ENCODE data around the gene NDUFV3.
"Not testable (repeated sequence)": the region's sequence is repeated elsewhere in the genome, so short reads cannot be mapped to it uniquely, and the experiment has no call there.

The NDUFV3 gene

GRCh38 chr21:42875811-42876210 is 17.3 kb upstream of the NDUFV3 start:
- peaks cover 34% of the 10 kb centered on the region for H3K36me3 ChIP-seq (ENCODE audit: insufficient read depth, low read length)

GRCh38 chr21:42878678-42878992 is 14.5 kb upstream of the NDUFV3 start:
- Histone ChIP-seq H3K27me3 (ENCODE audit: control insufficient read depth, insufficient read depth, low read length) (no peaks in the 10 kb centered on the region), H3K4me1 (ENCODE audit: control insufficient read depth, insufficient read depth, low read length) (peaks cover 8% of the 10 kb centered on the region)

More at GRCh38 chr21:42875811-42876210, 17.3 kb upstream of the NDUFV3 start:
- not testable (repeated sequence) for H3K4me2 ChIP-seq (ENCODE audit: low read length); H3K27me3 ChIP-seq (ENCODE audit: control insufficient read depth, insufficient read depth, low read length); H3K4me3 ChIP-seq (ENCODE audit: low read length); H3K9me3 ChIP-seq (replicated peaks; ENCODE audit: low read length); H3K4me1 ChIP-seq (ENCODE audit: control insufficient read depth, insufficient read depth, low read length); H3K9ac ChIP-seq (ENCODE audit: low read depth, low read length)

GRCh38 chr21:42878993-42879787 is 13.9 kb upstream of the NDUFV3 start, which contains the start of gene WDR4:
Gene WDR4 (minus strand): TSS chr21:42879539. CDS start chr21:42879495, 44 bp downstream.
- Histone ChIP-seq H3K9ac (ENCODE audit: low read depth, low read length) (peak within 1 kb of the TSS; percentile 92), H3K4me1 (ENCODE audit: control insufficient read depth, insufficient read depth, low read length) (peaks cover 8% of the 10 kb centered on the region), H3K4me2 (ENCODE audit: low read length) (peak within 1 kb of the TSS; percentile 85), H3K4me3 (ENCODE audit: low read length) (peak within 1 kb of the TSS; percentile 91), H3K27me3 (ENCODE audit: control insufficient read depth, insufficient read depth, low read length) (no peaks in the 10 kb centered on the region), H3K9me3 (replicated peaks; ENCODE audit: low read length) (no peaks in the 10 kb centered on the region), H3K36me3 (ENCODE audit: insufficient read depth, low read length) (peaks cover 13% of the 10 kb centered on the region)

More at GRCh38 chr21:42878678-42878992, 14.5 kb upstream of the NDUFV3 start:
- Histone ChIP-seq H3K4me2 (ENCODE audit: low read length) (peak overlapping the region; percentile 85), H3K9me3 (replicated peaks; ENCODE audit: low read length) (no peaks in the 10 kb centered on the region), H3K4me3 (ENCODE audit: low read length) (peak overlapping the region; percentile 91), H3K36me3 (ENCODE audit: insufficient read depth, low read length) (peaks cover 15% of the 10 kb centered on the region), H3K9ac (ENCODE audit: low read depth, low read length) (peak overlapping the region; percentile 92)

GRCh38 chr21:42880352-42880751 is 12.8 kb upstream of the NDUFV3 start:
- H3K9me3 ChIP-seq (replicated peaks; ENCODE audit: low read length) = no peaks in the 10 kb centered on the region
- H3K9ac ChIP-seq (ENCODE audit: low read depth, low read length) = peak overlapping the region; percentile 92
- H3K4me1 ChIP-seq (ENCODE audit: control insufficient read depth, insufficient read depth, low read length) = peaks cover 8% of the 10 kb centered on the region
- H3K27me3 ChIP-seq (ENCODE audit: control insufficient read depth, insufficient read depth, low read length) = no peaks in the 10 kb centered on the region
- H3K4me2 ChIP-seq (ENCODE audit: low read length) = peak overlapping the region; percentile 85
- peaks cover 12% of the 10 kb centered on the region for H3K36me3 ChIP-seq (ENCODE audit: insufficient read depth, low read length)
- peak overlapping the region; percentile 91 for H3K4me3 ChIP-seq (ENCODE audit: low read length)

- H3K4me2 ChIP-seq (ENCODE audit: low read length) = no peak overlapping the region
- no peak overlapping the region for H3K4me3 ChIP-seq (ENCODE audit: low read length)
- H3K27me3 ChIP-seq (ENCODE audit: control insufficient read depth, insufficient read depth, low read length) = no peaks in the 10 kb centered on the region
- peaks cover 4% of the 10 kb centered on the region for H3K4me1 ChIP-seq (ENCODE audit: control insufficient read depth, insufficient read depth, low read length)
- no peaks in the 10 kb centered on the region for H3K36me3 ChIP-seq (ENCODE audit: insufficient read depth, low read length)
- H3K9me3 ChIP-seq (replicated peaks; ENCODE audit: low read length) = no peaks in the 10 kb centered on the region
- H3K9ac ChIP-seq (ENCODE audit: low read depth, low read length) = no peak overlapping the region
These were observed 9.2 kb upstream of the NDUFV3 start for GRCh38 chr21:42883921-42884320.

DNA sequence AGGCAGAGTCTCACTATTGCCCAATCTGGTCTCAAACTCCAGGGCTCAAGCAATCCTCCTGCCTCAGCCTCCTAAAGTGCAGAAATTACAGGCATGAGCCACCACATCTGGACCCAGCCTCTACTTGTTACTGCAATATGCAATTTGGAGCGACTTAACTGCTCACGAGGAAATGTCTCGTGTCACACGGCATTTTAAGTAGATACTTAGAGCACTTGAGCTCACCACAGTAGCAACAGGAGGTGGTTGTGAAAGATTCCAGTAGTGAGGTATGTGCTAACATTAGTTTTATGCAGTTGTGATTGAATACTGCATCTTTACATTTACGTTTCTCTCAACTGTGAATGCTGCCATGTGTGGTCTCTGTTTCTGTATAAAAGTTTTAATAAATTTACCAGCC is 5.8 kb upstream of the NDUFV3 start:
- Histone ChIP-seq H3K4me3 (ENCODE audit: low read length) (no peak overlapping the region), H3K4me1 (ENCODE audit: control insufficient read depth, insufficient read depth, low read length) (peaks cover 2% of the 10 kb centered on the region)

GRCh38 chr21:42892582-42892930 is 553 bp upstream of the NDUFV3 start:
- no peaks in the 10 kb centered on the region for H3K9me3 ChIP-seq (replicated peaks; ENCODE audit: low read length)
- H3K4me1 ChIP-seq (ENCODE audit: control insufficient read depth, insufficient read depth, low read length) = peaks cover 7% of the 10 kb centered on the region
- peak overlapping the region; percentile 82 for H3K9ac ChIP-seq (ENCODE audit: low read depth, low read length)
- no peaks in the 10 kb centered on the region for H3K27me3 ChIP-seq (ENCODE audit: control insufficient read depth, insufficient read depth, low read length)
- H3K36me3 ChIP-seq (ENCODE audit: insufficient read depth, low read length) = peaks cover 6% of the 10 kb centered on the region
- H3K4me2 ChIP-seq (ENCODE audit: low read length) = peak overlapping the region; percentile 85
- H3K4me3 ChIP-seq (ENCODE audit: low read length) = peak overlapping the region; percentile 97

More for the DNA sequence above, 5.8 kb upstream of the NDUFV3 start:
- Histone ChIP-seq H3K4me2 (ENCODE audit: low read length) (no peak overlapping the region), H3K9me3 (replicated peaks; ENCODE audit: low read length) (no peaks in the 10 kb centered on the region), H3K36me3 (ENCODE audit: insufficient read depth, low read length) (no peaks in the 10 kb centered on the region), H3K9ac (ENCODE audit: low read depth, low read length) (no peak overlapping the region), H3K27me3 (ENCODE audit: control insufficient read depth, insufficient read depth, low read length) (no peaks in the 10 kb centered on the region)

DNA sequence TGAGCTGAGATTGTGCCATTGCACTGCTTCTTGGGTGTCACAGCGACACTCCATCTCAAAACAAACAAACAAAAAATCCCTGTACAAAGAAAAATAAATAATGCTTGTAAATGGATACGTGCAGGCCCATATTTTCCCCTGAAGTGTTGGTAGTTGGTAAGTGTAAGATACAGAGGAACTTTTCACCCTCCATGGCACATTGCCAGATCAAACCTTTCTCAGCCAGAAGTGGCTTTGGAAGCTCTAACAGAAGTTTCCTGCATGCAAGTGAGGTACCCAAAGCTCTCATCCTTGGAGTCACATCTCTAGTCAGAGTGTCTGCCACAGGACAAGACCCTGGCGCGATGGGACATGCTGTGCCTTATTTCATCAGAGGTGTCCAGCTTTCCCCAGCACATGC is 7.3 kb downstream of the NDUFV3 start:
- H3K4me2 ChIP-seq (ENCODE audit: low read length) = no peak overlapping the region
- H3K9ac ChIP-seq (ENCODE audit: low read depth, low read length) = no peak overlapping the region
- no peaks in the 10 kb centered on the region for H3K9me3 ChIP-seq (replicated peaks; ENCODE audit: low read length)
- H3K36me3 ChIP-seq (ENCODE audit: insufficient read depth, low read length) = peaks cover 53% of the 10 kb centered on the region
- no peak overlapping the region for H3K4me3 ChIP-seq (ENCODE audit: low read length)
- H3K27me3 ChIP-seq (ENCODE audit: control insufficient read depth, insufficient read depth, low read length) = no peaks in the 10 kb centered on the region
- no peaks in the 10 kb centered on the region for H3K4me1 ChIP-seq (ENCODE audit: control insufficient read depth, insufficient read depth, low read length)

- no peak overlapping the region for H3K4me3 ChIP-seq (ENCODE audit: low read length)
- no peaks in the 10 kb centered on the region for H3K27me3 ChIP-seq (ENCODE audit: control insufficient read depth, insufficient read depth, low read length)
- no peak overlapping the region for H3K4me2 ChIP-seq (ENCODE audit: low read length)
- H3K9ac ChIP-seq (ENCODE audit: low read depth, low read length) = no peak overlapping the region
- no peaks in the 10 kb centered on the region for H3K4me1 ChIP-seq (ENCODE audit: control insufficient read depth, insufficient read depth, low read length)
- peaks cover 64% of the 10 kb centered on the region for H3K36me3 ChIP-seq (ENCODE audit: insufficient read depth, low read length)
- H3K9me3 ChIP-seq (replicated peaks; ENCODE audit: low read length) = no peaks in the 10 kb centered on the region
These were observed 10.7 kb downstream of the NDUFV3 start for GRCh38 chr21:42903817-42904216.

DNA sequence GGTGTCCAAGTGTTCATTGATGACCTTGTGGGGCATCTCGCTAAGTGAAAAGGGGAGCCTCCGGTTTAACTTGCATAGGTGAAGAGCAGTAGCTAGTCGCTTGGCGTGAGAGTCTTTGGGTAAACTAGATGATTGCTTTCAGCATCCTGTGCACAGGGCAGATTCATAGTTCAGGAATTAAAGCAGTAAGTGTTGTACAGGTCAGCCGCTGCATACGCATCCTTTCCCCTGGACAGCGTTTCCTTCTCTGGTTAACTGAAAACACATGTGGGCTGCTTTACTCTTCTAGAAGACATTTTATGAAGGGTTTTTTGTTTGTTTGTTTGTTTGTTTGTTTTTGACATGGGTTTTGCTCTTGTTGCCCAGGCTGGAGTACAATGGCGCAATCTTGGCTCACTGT is 12.1 kb downstream of the NDUFV3 start:
- H3K27me3 ChIP-seq (ENCODE audit: control insufficient read depth, insufficient read depth, low read length) = no peaks in the 10 kb centered on the region
- H3K9me3 ChIP-seq (replicated peaks; ENCODE audit: low read length) = no peaks in the 10 kb centered on the region
- no peak overlapping the region for H3K4me2 ChIP-seq (ENCODE audit: low read length)
- no peaks in the 10 kb centered on the region for H3K4me1 ChIP-seq (ENCODE audit: control insufficient read depth, insufficient read depth, low read length)
- peaks cover 68% of the 10 kb centered on the region for H3K36me3 ChIP-seq (ENCODE audit: insufficient read depth, low read length)
- no peak overlapping the region for H3K4me3 ChIP-seq (ENCODE audit: low read length)
- H3K9ac ChIP-seq (ENCODE audit: low read depth, low read length) = no peak overlapping the region

DNA sequence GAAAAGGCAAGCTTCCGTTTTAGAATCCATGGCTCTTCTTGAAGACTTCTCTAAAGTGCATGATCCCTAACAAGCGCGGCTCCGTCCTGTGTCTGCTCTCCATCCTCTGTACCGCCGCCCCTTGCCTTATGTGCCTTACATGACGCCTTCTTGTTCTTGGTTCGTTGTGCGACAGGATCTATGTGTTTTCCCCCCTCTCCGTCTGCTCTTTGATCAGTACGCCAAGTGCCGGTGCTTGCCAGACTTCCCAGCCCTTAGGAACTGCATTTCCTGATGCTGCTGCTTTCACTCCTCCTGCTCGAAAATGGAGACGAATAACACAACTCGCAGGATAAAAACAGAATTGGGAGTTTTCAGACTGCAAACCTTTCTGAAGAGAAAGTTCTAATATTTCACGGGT is 13.1 kb downstream of the NDUFV3 start:
- no peak overlapping the region for H3K9ac ChIP-seq (ENCODE audit: low read depth, low read length)
- H3K9me3 ChIP-seq (replicated peaks; ENCODE audit: low read length) = no peaks in the 10 kb centered on the region
- peaks cover 63% of the 10 kb centered on the region for H3K36me3 ChIP-seq (ENCODE audit: insufficient read depth, low read length)
- H3K4me1 ChIP-seq (ENCODE audit: control insufficient read depth, insufficient read depth, low read length) = no peaks in the 10 kb centered on the region
- no peak overlapping the region for H3K4me2 ChIP-seq (ENCODE audit: low read length)
- no peaks in the 10 kb centered on the region for H3K27me3 ChIP-seq (ENCODE audit: control insufficient read depth, insufficient read depth, low read length)
- no peak overlapping the region for H3K4me3 ChIP-seq (ENCODE audit: low read length)

DNA sequence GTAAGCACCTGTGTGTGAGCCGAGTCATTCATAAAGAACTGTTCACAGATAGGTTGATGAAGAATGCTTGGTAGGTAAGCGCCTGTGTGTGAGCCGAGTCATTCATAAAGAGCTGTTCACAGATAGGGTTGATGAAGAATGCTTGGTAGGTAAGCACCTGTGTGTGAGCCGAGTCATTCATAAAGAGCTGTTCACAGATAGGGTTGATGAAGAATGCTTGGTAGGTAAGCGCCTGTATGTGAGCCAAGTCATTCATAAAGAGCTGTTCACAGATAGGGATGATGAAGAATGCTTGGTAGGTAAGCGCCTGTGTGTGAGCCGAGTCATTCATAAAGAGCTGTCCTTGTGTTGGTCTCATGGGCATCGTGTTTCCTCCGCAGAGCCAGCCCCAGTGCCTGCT is 15.4 kb downstream of the NDUFV3 start:
- H3K27me3 ChIP-seq (ENCODE audit: control insufficient read depth, insufficient read depth, low read length); H3K9ac ChIP-seq (ENCODE audit: low read depth, low read length); H3K9me3 ChIP-seq (replicated peaks; ENCODE audit: low read length); H3K4me1 ChIP-seq (ENCODE audit: control insufficient read depth, insufficient read depth, low read length); H3K4me3 ChIP-seq (ENCODE audit: low read length); H3K4me2 ChIP-seq (ENCODE audit: low read length): not testable (repeated sequence)
- peaks cover 66% of the 10 kb centered on the region for H3K36me3 ChIP-seq (ENCODE audit: insufficient read depth, low read length)
